Right forelimb (tissue), 1 donor: ENCODE results near the gene FSIP1.

Source experiments
- DNase-seq: peaks from one replicate; pipeline ENCODE4 v3.0.0-alpha.2; 2018

FSIP1 gene

DNA sequence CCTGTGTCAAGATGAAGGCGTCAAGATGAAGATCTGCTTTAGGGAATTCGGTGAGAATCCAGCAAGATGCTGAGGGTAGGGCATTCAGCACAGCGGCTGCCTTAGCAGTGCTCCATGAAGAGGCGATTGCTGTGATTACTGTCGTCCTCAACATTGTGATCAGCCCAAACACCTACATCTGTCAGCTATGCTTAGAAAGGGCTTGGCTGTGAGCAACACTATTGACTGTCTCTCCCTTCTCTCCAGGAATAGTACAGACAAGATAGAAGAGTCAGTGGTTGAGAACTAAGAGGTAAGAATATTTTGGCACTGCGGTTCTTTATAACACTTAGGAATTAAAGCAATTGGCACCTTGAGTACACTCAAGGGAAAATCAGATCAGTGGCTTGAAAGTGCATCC is 110.5 kb downstream of the FSIP1 start:
- DNase-seq = no peak

DNA sequence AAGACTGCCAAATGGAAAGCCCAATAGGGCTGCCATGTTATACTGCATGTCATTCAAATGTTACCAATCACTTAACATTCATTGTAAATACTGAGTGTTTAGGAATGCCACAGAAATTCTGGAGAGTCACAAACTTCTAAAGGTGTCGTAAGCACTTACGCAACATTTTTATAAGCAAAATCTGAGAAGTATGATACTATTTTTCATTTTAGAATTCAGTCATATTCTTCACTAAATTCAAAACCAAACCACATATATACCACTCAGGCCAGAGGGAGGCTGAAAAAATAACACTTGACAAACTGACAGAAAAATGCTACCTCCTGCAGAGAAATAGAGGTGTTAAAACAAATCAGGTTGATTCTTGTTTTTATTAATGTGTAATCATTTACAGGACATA is 112.0 kb downstream of the FSIP1 start:
- DNase-seq = no peak

- no peak for DNase-seq
Observed at GRCh38 chr15:39669661-39670060, 113.0 kb downstream of the FSIP1 start.

DNA sequence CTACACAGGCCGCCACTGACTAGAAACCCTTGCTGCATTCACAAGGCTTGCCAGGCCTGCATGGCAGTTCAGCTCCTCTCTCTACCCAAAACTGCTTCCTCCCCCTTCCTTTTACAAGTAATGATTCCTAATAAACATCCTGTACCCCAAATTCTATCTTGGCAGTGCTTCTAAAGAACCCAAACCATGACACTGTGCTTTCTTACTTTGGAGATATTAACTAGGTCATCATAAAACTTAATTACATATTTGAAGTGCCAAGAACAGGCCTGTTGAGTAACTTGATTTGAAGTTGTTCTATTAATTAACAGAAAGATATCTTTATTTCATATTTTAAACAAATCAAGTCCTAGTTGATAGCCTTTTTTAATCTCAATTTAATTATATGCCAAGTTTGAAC is 113.4 kb downstream of the FSIP1 start:
- no peak for DNase-seq

- no peak for DNase-seq
Observed at GRCh38 chr15:39668457-39668856, 114.2 kb downstream of the FSIP1 start.

DNA sequence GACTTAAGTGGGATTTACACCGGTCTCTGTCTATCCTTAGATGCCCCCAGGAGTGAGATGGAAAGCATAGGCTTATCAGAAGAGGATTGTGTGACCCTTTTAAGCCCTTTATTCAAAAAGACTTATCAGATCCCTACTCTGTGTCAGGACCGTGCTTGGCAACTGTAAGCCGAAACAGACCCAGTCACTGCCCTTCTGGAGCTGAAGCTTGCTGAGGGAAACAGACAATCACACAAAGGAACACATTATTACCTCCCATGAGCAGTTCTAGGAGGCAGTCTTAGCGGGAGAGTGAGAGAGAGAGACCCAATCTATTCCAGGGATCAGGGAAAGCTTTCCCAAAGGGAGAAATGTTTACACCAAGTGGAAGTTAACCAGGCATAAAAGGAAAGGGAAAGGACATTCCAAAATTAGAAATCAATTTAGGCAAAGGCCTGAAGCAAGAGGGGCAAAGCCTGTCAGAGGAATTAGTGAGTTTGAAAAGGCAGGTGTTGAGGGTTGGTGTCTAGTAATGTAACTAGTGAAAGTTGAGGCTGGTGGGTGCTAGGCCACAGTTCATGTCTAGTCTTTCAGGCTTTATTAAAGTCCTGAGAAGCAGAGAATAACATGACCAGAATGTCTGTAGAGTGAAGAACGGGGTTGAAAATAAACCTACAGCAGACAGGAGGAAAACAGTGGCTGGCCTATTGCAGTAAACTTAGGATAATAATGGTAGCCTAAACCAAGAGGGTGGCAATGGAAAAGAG is 115.1 kb downstream of the FSIP1 start:
- DNase-seq = no peak

DNA sequence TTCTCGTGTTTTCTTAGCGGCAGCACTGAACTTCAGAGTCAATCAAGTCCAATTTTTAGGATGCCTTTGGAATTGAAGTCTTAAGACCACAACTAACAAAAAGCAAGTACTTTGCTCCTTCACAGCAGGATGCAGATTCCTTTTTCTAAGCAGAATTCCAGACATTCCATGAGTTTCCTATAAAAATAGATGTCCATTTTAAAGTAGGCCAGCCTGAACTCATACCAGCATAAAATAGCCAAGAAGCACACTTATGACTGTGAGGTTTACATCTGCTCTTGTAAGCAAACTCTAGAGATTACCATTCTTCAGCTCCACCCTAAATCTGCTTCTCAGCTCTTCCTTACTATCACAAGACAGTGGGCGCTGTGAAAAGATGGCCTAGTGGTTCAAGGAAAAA is 116.0 kb downstream of the FSIP1 start:
- DNase-seq = no peak

DNA sequence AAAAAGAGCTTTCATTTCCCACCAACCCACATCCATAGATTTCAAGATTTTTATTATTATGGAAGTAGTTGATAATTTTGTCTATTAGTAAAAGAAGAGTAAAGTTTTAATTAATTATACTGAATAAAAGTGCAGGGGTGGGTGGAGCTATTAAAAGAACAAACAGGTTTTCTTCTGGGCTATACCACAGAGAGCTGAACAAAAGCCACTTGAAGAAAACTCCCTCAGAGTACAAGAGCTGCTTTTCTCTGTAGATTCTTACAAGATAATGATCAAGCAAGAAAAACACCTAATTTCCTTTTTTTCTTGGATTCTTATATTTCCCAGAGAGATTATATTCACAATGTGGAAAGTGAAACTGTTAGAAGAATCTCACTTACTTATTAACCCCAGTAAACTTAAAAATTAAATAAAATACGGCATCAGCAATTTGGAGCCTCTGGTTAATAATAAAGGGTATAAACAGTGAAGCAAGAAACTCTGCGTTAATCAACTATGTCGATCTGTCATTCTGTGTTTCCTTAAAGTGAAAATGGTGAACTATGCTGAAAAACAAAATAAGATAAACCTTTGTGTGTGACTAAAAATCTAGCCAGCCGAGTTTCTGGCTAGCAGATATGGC is 116.9 kb downstream of the FSIP1 start:
- no peak for DNase-seq

DNA sequence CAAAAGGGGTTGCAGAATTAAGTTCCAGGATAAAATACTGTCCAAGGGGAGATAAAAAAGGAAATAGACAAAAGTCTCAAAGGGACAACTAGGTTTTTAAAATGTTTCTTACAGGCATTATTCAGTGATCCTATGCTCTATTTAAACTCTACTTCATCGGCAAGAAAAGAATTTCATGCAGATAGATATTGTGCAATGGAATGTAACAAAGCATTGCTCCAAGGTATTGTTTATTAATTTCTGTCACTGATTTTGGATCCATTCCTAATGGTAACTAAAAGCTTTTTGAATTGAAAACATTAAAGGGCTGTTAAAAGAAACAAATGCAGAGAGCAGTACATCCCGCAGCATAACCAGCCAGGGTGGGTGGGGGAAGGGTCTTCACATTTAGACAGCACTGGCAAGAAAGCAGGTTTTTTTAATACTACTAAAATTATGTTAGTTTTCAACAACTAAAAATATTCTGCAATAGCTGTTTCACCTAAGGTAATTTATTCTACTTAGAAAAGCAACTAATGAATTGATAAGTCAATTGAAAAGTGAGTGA is 118.9 kb downstream of the FSIP1 start:
- DNase-seq = no peak

GRCh38 chr15:39661776-39662175 is 120.9 kb downstream of the FSIP1 start:
- DNase-seq = no peak

DNA sequence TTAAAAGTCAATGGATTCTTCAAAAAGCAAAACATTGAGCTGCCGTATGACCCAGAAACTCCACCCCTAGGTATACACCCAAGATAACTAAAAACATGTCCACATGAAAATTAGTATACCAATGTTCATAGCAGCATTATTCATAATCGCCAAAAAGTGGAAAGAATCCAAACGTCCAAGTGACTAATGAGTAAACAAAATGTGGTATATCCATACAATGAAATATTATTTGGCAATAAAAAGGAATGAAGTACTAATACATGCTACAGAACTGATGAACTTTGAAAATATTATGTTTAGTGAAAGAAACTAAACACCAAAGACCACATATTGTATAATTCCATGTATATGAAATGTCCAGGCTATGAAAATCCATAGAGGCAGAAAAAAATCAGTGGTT is 123.9 kb downstream of the FSIP1 start:
- DNase-seq = no peak

DNA sequence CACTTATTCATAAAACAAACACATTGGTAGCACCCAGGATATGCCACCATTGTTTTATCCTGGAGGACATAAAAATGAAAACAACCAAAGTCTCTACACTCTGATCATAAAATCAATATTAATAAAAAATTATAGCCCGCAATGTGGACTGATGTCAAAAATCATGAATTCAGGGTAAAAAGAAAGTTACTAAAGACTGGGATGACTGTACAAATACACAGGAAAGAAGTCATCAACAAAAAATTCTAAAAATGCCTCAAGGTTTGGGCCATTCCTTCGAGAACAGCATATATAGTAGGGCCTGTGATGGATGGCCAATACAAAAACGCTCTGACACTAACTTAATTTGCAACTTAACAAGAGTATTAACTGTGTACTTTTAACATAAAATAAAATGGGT is 125.0 kb downstream of the FSIP1 start:
- no peak for DNase-seq

DNA sequence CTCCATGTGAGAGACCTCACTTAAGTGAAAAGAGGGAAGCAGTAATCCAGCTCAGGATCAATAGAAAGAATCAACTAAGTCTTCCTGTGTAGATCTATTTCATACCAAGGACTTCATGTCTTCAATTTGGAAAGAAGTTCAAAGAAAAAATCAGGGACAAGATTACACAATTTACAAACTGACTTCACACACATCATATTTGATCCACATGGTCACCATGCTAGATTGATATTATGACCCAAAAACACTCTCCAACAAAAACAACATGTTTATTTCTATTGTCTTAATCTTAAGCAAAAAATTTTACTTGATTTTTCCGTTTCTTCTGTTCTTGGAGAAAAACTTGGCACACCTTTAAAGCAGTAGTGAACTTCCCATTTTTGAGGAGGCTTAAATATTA is 125.5 kb downstream of the FSIP1 start:
- DNase-seq = no peak

GRCh38 chr15:39654304-39654703 is 128.3 kb downstream of the FSIP1 start:
- no peak for DNase-seq

- no peak for DNase-seq
Observed at GRCh38 chr15:39651881-39652280, 130.8 kb downstream of the FSIP1 start.

DNA sequence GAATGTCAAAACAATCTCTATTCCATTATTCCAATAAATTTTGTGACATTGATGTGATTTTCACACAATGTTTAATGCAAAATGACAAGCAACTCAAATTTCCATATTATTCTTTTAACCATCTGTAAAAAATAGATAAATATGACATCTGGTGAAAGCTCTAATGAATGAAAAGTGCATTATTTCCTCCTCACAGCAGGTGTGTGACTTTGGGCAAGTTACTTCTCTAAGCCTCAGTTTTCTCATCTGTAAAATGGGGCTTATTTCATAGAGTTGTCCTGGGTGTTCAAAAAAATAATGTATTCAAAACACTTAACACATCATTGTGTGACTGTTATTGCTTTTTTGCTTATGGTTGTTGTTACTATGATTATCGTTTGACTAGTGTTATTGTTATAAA is 131.3 kb downstream of the FSIP1 start:
- DNase-seq = no peak

- DNase-seq = no peak
Observed at GRCh38 chr15:39649757-39650156, 132.9 kb downstream of the FSIP1 start.

GRCh38 chr15:39646425-39646824 is 136.2 kb downstream of the FSIP1 start:
- no peak for DNase-seq

DNA sequence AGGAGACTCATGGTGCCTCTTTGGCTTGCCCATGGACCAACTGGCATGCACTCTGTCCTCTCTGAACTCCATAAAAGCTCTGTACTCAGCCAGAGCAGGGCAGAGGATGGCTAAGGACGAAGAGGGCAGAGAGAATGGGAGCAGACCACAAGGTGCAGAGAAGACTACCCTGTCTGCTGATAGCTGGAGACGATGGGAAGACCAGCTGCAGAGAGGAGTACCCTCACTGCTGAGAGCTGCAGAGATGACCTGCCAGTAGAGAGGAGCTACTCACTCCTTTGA is 136.7 kb downstream of the FSIP1 start:
- DNase-seq = no peak

GRCh38 chr15:39645138-39645975 is 137.3 kb downstream of the FSIP1 start:
- DNase-seq = no peak

DNA sequence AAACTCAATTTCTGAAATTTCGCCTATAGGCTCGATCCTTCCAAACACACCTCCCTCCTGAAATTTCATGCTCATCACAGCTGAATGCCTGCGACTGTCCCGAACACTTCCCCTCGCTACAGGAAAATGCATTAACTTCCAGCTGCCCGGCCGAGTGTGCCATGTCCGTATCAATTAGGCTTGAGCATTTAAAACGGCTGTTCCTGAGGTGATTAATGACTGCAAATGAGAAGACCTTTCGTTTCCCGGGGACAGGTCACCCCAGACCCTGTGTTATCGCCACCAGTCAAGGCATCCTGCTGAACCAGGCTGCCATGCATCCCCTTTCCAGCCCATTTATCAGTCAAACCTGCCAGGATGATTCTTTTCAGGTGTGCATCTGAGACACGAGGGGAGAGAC is 138.5 kb downstream of the FSIP1 start:
- no peak for DNase-seq

DNA sequence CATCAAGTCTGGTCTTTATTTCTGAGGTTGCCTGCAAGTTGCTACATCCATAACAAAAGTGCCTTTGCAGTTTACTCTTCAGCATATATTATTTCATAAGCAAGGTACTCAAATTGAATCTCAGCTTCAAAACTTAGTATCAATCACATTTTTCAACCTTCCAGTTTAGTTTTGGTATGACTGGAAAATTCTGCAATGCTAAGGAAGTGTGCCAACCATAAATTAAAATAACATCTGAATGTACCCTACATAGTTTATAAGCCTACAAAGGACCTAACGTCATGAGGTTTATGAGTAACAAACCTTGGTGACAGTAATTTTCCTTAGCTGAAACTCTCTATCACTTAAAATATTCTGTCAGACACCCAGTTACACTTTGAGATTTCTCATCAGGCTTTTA is 138.9 kb downstream of the FSIP1 start:
- no peak for DNase-seq

GRCh38 chr15:39642011-39642640 is 140.5 kb downstream of the FSIP1 start:
- DNase-seq = no peak
